Measurements from ENCODE around the gene FABP6.
A peak's percentile ranks its signal among the peaks of the same experiment; 100 is the strongest.
"Not testable (repeated sequence)": the region's sequence is repeated elsewhere in the genome, so short reads cannot be mapped to it uniquely, and the experiment has no call there.

The FABP6 gene

DNA sequence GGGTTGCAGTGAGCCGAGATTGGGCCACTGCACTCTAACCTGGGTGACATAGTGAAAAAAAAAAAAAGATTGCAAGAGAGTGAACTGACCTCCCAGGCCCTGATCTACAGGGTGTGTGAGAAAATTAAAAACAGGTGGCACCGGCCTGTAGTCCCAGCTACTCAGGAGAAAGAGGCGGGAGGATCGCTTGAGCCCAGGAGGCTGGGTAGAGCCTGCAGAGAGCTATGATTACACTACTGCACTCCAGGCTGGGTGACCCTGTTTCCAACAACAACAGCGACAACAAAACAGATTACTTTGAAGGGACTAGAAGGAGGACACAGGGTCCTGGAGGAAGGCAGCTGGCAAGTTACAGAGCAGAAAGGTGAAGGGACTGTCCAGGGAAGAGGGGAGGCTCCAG, 42.2 kb upstream of the FABP6 start:
- peak; percentile 29 for DNase-seq (ENCODE audit: low read depth)
- TF ChIP-seq, protein P1, sequence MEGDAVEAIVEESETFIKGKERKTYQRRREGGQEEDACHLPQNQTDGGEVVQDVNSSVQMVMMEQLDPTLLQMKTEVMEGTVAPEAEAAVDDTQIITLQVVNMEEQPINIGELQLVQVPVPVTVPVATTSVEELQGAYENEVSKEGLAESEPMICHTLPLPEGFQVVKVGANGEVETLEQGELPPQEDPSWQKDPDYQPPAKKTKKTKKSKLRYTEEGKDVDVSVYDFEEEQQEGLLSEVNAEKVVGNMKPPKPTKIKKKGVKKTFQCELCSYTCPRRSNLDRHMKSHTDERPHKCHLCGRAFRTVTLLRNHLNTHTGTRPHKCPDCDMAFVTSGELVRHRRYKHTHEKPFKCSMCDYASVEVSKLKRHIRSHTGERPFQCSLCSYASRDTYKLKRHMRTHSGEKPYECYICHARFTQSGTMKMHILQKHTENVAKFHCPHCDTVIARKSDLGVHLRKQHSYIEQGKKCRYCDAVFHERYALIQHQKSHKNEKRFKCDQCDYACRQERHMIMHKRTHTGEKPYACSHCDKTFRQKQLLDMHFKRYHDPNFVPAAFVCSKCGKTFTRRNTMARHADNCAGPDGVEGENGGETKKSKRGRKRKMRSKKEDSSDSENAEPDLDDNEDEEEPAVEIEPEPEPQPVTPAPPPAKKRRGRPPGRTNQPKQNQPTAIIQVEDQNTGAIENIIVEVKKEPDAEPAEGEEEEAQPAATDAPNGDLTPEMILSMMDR (conservative IDR thresholded peaks at IDR 0.05; ENCODE audit: control insufficient read depth, insufficient read depth, low read depth, low read length) = no peak
- H3K4me3 ChIP-seq (ENCODE audit: control insufficient read depth, low read depth, low read length) = no peak overlapping the region

DNA sequence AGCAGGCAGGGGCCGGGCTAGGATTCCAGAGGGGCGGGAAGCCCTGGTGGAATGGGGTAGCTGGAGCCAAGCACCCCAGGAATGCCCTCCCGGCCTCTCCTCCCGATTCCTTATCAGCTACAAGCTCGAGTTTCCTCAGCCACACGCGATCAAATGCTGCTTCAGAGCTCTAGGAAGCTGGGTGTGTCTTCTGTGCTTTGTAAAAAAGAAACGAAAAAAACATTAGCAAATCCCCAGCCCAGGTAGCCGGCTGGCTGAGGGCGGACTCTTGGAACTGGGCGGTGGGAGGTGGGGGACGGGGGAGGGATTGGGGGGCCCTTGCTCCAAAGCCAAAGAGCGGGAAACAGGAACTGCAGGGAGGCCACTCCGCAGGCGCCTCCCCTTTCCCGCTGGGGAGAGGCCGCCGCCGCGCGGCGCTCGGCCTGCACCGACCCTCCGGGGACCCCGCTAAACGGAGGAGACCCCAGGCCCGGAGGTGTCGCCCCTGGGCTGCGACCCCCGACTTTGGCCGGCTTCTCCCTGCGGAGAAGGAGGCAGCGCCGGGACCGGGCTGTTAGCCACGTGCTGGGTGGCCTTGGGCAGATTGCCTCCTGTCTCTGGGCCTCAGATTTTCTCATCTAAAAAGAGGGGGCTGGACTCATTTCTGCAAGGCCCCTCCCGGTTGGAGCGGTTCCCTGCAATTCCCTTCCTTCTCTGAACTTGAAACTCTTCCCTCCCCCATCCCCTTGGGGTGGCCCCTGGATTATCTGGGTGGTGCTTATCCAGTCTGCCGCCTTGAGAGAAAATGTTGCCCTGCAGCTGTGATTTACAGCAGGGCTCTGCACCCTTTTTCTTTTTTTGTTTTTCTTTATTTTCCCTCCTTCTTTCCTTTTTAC, 40.9 kb upstream of the FABP6 start:
- peak overlapping the region; percentile 27 for H3K4me3 ChIP-seq (ENCODE audit: control insufficient read depth, low read depth, low read length)
- TF ChIP-seq, protein P1 (conservative IDR thresholded peaks at IDR 0.05; ENCODE audit: control insufficient read depth, insufficient read depth, low read depth, low read length) = no peak
- DNase-seq (ENCODE audit: low read depth) = peak; percentile 72

DNA sequence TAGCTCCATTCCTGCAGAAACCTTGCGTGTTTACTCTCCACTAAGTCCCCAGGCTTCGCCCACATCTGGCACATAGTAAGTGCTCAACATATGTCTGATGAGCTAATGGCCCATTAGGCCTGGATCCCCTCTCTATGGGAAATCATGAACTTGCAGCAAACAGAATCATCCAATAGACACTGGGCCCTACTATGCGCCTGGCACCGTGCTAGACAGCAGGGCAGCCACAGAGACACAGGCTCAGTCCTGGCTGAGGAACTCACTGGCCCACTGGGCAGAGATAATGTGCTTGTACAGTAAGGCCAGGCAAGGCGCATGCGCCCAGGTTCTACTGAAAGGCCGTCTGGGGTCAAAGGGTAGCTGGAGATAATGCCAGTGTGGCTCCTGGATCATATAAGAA, 36.9 kb upstream of the FABP6 start:
- no peak overlapping the region for H3K4me3 ChIP-seq (ENCODE audit: control insufficient read depth, low read depth, low read length)
- no peak for DNase-seq (ENCODE audit: low read depth)
- TF ChIP-seq, protein P1 (conservative IDR thresholded peaks at IDR 0.05; ENCODE audit: control insufficient read depth, insufficient read depth, low read depth, low read length) = no peak

DNA sequence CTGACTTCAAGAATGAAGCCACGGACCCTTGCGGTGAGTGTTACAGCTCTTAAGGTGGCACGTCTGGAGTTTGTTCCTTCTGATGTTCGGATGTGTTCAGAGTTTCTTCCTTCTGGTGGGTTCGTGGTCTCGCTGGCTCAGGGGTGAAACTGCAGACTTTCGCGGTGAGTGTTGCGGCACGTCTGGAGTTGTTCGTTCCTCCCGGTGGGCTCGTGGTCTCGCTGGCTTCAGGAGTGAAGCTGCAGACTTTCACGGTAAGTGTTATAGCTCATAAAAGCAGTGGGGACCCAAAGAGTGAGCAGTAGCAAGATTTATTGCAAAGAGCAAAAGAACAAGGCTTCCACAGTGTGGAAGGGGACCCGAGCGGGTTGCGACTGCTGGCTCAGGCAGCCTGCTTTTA, 36.2 kb upstream of the FABP6 start:
- H3K4me3 ChIP-seq (ENCODE audit: control insufficient read depth, low read depth, low read length) = not testable (repeated sequence)

DNA sequence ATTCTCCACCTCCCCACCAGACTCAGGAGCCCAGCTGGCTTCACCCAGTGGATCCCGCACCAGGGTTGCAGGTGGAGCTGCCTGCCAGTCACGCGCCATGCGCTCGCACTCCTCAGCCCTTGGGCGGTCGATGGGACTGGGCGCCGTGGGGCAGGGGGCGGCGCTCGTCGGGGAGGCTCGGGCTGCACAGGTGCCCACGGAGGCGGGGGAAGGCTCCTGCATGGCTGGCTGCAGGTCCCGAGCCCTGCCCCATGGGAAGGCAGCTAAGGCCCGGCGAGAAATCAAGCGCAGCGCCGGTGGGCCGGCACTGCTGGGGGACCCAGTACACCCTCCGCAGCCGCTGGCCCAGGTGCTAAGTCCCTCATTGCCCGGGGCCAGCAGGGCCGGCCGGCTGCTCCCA, 35.5 kb upstream of the FABP6 start:
- not testable (repeated sequence) for DNase-seq (ENCODE audit: low read depth)

More for the DNA sequence above, 36.2 kb upstream of the FABP6 start:
- DNase-seq (ENCODE audit: low read depth) = not testable (repeated sequence)

DNA sequence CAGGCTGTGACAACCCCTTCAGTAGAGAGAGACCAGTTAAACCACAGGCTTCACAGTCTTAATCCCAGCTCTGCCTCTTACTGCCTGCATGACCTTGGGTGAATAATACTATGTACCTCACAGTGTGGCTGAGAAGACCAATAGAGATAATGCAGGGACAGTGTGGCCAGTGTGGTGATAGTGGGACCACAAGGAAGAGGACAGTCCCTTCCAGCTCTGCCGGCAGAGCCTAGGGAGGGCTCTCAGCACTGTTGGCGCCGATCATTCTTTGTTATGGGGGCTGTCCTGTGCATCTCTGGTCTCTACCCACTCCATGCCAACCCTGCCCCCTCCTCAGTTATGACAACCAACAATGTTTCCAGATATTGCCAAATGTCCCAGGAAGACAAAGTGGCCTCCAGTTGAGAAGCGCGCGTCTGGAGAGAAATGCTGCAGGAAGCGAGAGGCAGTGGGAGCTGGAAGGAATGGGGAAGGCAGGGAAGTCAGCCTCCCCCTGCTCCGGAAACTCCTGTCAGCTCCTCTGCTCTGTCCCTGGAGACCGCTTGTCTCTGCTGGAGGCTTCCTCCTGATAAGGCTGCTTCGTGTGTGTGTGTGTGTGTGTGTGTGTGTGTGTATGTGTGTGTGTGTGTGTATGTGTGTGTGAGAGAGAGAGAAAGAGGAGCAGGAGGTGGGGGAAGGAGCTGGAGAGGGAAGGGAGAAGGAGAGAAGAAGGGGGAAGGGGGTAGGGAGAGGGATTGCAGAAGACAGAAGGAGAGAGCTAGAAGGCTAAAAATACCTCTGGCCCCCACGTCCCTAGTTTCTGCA, 31.8 kb upstream of the FABP6 start:
- TF ChIP-seq, protein P1 (conservative IDR thresholded peaks at IDR 0.05; ENCODE audit: control insufficient read depth, insufficient read depth, low read depth, low read length) = no peak
- peak; percentile 38 for DNase-seq (ENCODE audit: low read depth)
- H3K4me3 ChIP-seq (ENCODE audit: control insufficient read depth, low read depth, low read length) = no peak overlapping the region

More for the DNA sequence above, 35.5 kb upstream of the FABP6 start:
- not testable (repeated sequence) for H3K4me3 ChIP-seq (ENCODE audit: control insufficient read depth, low read depth, low read length)

DNA sequence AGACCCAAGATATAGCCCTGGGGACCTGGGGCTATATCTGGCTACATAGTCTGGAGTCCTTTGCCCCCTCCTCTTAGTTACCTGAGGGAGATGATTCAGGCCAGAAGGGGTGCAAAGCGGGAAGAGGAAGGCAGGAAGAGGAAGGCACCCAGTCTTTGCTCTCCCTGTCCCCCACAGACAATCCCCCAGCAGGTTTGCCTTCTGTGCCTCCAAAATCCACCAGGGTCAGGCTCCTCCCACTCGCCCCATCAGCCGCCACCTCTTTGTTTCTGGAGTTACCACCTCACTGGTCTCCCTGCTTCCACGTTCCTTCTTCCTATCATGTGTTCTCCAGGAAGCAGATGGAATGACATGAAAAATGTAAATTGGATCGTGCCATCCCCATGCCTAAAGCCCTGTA, 31.2 kb upstream of the FABP6 start:
- no peak overlapping the region for H3K4me3 ChIP-seq (ENCODE audit: control insufficient read depth, low read depth, low read length)
- no peak for DNase-seq (ENCODE audit: low read depth)
- TF ChIP-seq, protein P1 (conservative IDR thresholded peaks at IDR 0.05; ENCODE audit: control insufficient read depth, insufficient read depth, low read depth, low read length) = no peak

All from fibroblast of mammary gland (primary cell).